Brain microvascular endothelial cell (primary cell): ENCODE data around the gene CPT2.
"Not testable (repeated sequence)": the region's sequence is repeated elsewhere in the genome, so short reads cannot be mapped to it uniquely, and the experiment has no call there.

Source experiments
- DNase-seq: peaks from one replicate; pipeline ENCODE4 v3.0.0-alpha.2; 2020
- H3K27ac ChIP-seq: fragments of 250-450 bp; sonication (Bioruptor Pico); 2 replicates; pipeline ENCODE4 v1.5.1; 2020; ENCODE audit warnings: mild to moderate bottlenecking, moderate library complexity
- H3K27me3 ChIP-seq: fragments of 250-450 bp; sonication (Bioruptor Pico); replicated peaks from 2 replicates; pipeline ENCODE4 v1.5.1; 2020; ENCODE audit warnings: mild to moderate bottlenecking
- H3K36me3 ChIP-seq: fragments of 250-450 bp; sonication (Bioruptor Pico); replicated peaks from 2 replicates; pipeline ENCODE4 v1.5.1; 2020; ENCODE audit warnings: mild to moderate bottlenecking
- H3K4me3 ChIP-seq: 2 replicates; pipeline ENCODE4 v1.5.1; 2011; ENCODE audit warnings: low read depth, mild to moderate bottlenecking, control low read depth, low read length, moderate library complexity
- in situ Hi-C: cut with HindIII; loops from 2 replicates; pipeline ENCODE4 v1.10.0; 2017; ENCODE audit warnings: low sequenced_read_pairs, low pct_ligation_motif_present
- TF ChIP-seq, protein P1 (sequence below): IDR thresholded peaks from 2 replicates; pipeline ENCODE4 v1.5.1; 2011; ENCODE audit warnings: low read depth, mild to moderate bottlenecking, moderate library complexity, low read length, control low read depth, inconsistent platforms; ENCODE audit errors: missing control alignments

The CPT2 gene

DNA sequence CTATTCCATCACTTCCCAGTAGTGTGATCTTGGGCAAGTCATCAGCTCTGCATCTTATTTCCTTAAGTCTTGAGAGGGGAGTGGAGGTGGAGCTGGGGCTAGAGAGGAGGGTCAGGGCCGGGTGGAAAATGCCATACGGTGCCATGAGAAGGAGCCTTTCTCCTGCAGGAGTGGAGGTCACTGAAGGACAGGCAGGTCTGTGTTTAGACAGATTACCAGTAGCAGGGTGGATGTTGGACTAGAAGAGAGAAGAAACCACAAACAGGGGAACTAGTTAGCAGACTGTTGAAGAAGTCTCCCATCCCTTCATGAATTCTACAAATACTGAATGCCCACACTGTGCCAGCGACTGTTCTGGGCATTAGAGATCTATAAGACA is 13.9 kb upstream of the CPT2 start:
- TF ChIP-seq, protein P1, sequence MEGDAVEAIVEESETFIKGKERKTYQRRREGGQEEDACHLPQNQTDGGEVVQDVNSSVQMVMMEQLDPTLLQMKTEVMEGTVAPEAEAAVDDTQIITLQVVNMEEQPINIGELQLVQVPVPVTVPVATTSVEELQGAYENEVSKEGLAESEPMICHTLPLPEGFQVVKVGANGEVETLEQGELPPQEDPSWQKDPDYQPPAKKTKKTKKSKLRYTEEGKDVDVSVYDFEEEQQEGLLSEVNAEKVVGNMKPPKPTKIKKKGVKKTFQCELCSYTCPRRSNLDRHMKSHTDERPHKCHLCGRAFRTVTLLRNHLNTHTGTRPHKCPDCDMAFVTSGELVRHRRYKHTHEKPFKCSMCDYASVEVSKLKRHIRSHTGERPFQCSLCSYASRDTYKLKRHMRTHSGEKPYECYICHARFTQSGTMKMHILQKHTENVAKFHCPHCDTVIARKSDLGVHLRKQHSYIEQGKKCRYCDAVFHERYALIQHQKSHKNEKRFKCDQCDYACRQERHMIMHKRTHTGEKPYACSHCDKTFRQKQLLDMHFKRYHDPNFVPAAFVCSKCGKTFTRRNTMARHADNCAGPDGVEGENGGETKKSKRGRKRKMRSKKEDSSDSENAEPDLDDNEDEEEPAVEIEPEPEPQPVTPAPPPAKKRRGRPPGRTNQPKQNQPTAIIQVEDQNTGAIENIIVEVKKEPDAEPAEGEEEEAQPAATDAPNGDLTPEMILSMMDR: no peak
- in situ Hi-C loops: no loop called here

GRCh38 chr1:53183095-53183990 is 13.3 kb upstream of the CPT2 start:
- Histone ChIP-seq H3K27ac (no peak overlapping the region), H3K27me3 (no peaks in the 10 kb centered on the region), H3K36me3 (no peaks in the 10 kb centered on the region), H3K4me3 (no peak overlapping the region)
- DNase-seq: no peak
- in situ Hi-C loops: no loop called here
- TF ChIP-seq, protein P1: no peak

More for the DNA sequence above, 13.9 kb upstream of the CPT2 start:
- DNase-seq: no peak
- H3K4me3 ChIP-seq: no peak overlapping the region
- H3K36me3 ChIP-seq: no peaks in the 10 kb centered on the region
- no peaks in the 10 kb centered on the region for H3K27me3 ChIP-seq
- H3K27ac ChIP-seq: no peak overlapping the region

DNA sequence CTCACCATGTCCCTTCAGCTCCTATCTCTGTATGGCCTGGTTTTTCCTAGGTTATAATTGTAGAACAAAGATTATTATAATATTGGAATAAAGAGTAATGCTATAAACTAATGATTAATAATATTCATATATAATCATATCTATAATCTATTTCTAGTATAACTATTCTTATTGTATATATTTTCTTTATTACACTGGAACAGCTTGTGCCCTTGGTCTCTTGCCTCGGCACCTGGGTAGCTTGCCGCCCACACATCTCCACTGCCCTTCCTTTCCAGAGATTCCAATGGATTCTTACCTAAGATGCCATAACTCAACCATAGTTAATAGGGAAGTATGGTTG is 10.7 kb upstream of the CPT2 start:
- in situ Hi-C loops, H3K36me3 ChIP-seq, DNase-seq, H3K27ac ChIP-seq, H3K4me3 ChIP-seq, H3K27me3 ChIP-seq: not testable (repeated sequence)

- Histone ChIP-seq H3K36me3 (no peaks in the 10 kb centered on the region), H3K4me3 (no peak overlapping the region), H3K27me3 (no peaks in the 10 kb centered on the region), H3K27ac (no peak overlapping the region)
- TF ChIP-seq, protein P1: no peak
- in situ Hi-C loops: no loop called here
- DNase-seq: no peak
Observed at GRCh38 chr1:53186533-53186932, 10.1 kb upstream of the CPT2 start.

GRCh38 chr1:53187401-53187800 is 9.2 kb upstream of the CPT2 start:
- Histone ChIP-seq H3K27ac (no peak overlapping the region), H3K27me3 (no peaks in the 10 kb centered on the region), H3K36me3 (no peaks in the 10 kb centered on the region), H3K4me3 (no peak overlapping the region)
- TF ChIP-seq, protein P1: no peak
- in situ Hi-C loops: no loop called here
- DNase-seq: no peak

- Histone ChIP-seq H3K27me3 (no peaks in the 10 kb centered on the region), H3K36me3 (no peaks in the 10 kb centered on the region), H3K27ac (no peak overlapping the region), H3K4me3 (no peak overlapping the region)
- in situ Hi-C loops: no loop called here
- no peak for DNase-seq
- TF ChIP-seq, protein P1: no peak
Observed at GRCh38 chr1:53188099-53188498, 8.5 kb upstream of the CPT2 start.
